SU-DHL-6 (cell line): ENCODE results near the gene TBATA.

Source experiments
- H2AFZ ChIP-seq: fragments of 200-600 bp; sonication (generic); 2 replicates; pipeline ENCODE4 v1.6.1; 2014; ENCODE audit warnings: low read depth, mild to moderate bottlenecking, moderate library complexity, mixed read lengths, antibody characterized with exemption, low read length; ENCODE audit not compliant: severe bottlenecking
- H3F3A ChIP-seq: fragments of 200-600 bp; shearing (Covaris generic); 2 replicates; pipeline ENCODE4 v1.6.0; 2016; ENCODE audit warnings: antibody characterized with exemption, mild to moderate bottlenecking; ENCODE audit not compliant: insufficient read depth
- H3K27ac ChIP-seq: fragments of 200-600 bp; sonication (generic); 2 replicates; pipeline ENCODE4 v1.5.1; 2016; ENCODE audit warnings: low read depth, mild to moderate bottlenecking, low read length, moderate library complexity, mixed read lengths
- H3K27me3 ChIP-seq: fragments of 200-600 bp; sonication (generic), shearing (Covaris generic); 2 replicates; pipeline ENCODE4 v1.6.0; 2014; ENCODE audit warnings: mild to moderate bottlenecking, low read length
- H3K36me3 ChIP-seq: fragments of 200-600 bp; sonication (generic); 2 replicates; pipeline ENCODE4 v1.6.1; 2014; ENCODE audit warnings: mild to moderate bottlenecking, low read length, mixed read lengths
- H3K4me2 ChIP-seq: fragments of 300-600, 200-600 bp; shearing (Covaris generic), sonication (generic); 2 replicates; pipeline ENCODE4 v1.6.0; 2014; ENCODE audit warnings: low read length, low read depth, mild to moderate bottlenecking; ENCODE audit not compliant: poor library complexity, severe bottlenecking
- H3K4me3 ChIP-seq: fragments of 200-600 bp; sonication (generic); 2 replicates; pipeline ENCODE4 v1.5.1; 2014; ENCODE audit warnings: antibody characterized with exemption, low read length, mild to moderate bottlenecking, mixed read lengths; ENCODE audit not compliant: insufficient read depth, poor library complexity, severe bottlenecking
- H3K79me2 ChIP-seq: fragments of 200-600 bp; sonication (generic); 2 replicates; pipeline ENCODE4 v1.6.1; 2014; ENCODE audit warnings: mild to moderate bottlenecking, low read length, moderate library complexity; ENCODE audit not compliant: insufficient read depth
- H3K9ac ChIP-seq: fragments of 200-600 bp; sonication (generic); 2 replicates; pipeline ENCODE4 v1.7.0; 2014; ENCODE audit warnings: mild to moderate bottlenecking, low read length
- H3K9me2 ChIP-seq: fragments of 200-600 bp; sonication (generic); replicated peaks from 2 replicates; pipeline ENCODE4 v1.6.1; 2014; ENCODE audit warnings: low read length; ENCODE audit not compliant: insufficient read depth
- H3K9me3 ChIP-seq: fragments of 200-600 bp; sonication (generic); 2 replicates; pipeline ENCODE4 v1.6.1; 2014; ENCODE audit warnings: low read length, mixed read lengths; ENCODE audit not compliant: insufficient read depth
- H4K20me1 ChIP-seq: fragments of 200-600 bp; sonication (generic); 2 replicates; pipeline ENCODE4 v1.6.1; 2014; ENCODE audit warnings: low read depth, mild to moderate bottlenecking, antibody characterized with exemption, low read length, moderate library complexity, mixed read lengths
- CTCF ChIP-seq: fragments of 200-600 bp; sonication (generic); IDR thresholded peaks from one replicate; pipeline ENCODE4 v1.5.1; 2017; ENCODE audit warnings: antibody characterized with exemption, mild to moderate bottlenecking, low read length, moderate library complexity; ENCODE audit not compliant: insufficient read depth, poor library complexity, severe bottlenecking
- EZH2phosphoT487 ChIP-seq: fragments of 200-600 bp; sonication (generic), shearing (Covaris generic); conservative IDR thresholded peaks from 2 replicates; pipeline ENCODE4 v1.6.1; 2018; ENCODE audit warnings: mild to moderate bottlenecking, antibody characterized with exemption, low read length, moderate library complexity, mixed read lengths

TBATA gene

GRCh38 chr10:70777063-70777875 lies 7.9 kb downstream of the TBATA start:
- Histone ChIP-seq H3K4me2 (no peak overlapping the region), H3K27me3 (no peaks in the 10 kb centered on the region), H3K27ac (no peak overlapping the region), H3K9ac (no peak overlapping the region), H3K4me3 (no peak overlapping the region), H3K9me3 (no peaks in the 10 kb centered on the region), H3F3A (no peaks in the 10 kb centered on the region), H3K36me3 (no peaks in the 10 kb centered on the region), H3K9me2 (no peaks in the 10 kb centered on the region), H4K20me1 (no peaks in the 10 kb centered on the region), H3K79me2 (no peaks in the 10 kb centered on the region), H2AFZ (no peak overlapping the region)
- TF ChIP-seq EZH2phosphoT487 (no peak), CTCF (no peak)

GRCh38 chr10:70776455-70777005 lies 8.6 kb downstream of the TBATA start:
- no peak overlapping the region for H3K9ac ChIP-seq
- TF ChIP-seq EZH2phosphoT487 = no peak
- TF ChIP-seq CTCF = no peak
- H2AFZ ChIP-seq = no peak overlapping the region
- no peaks in the 10 kb centered on the region for H3K36me3 ChIP-seq
- H3K9me2 ChIP-seq = no peaks in the 10 kb centered on the region
- H3K4me3 ChIP-seq = no peak overlapping the region
- H3K27ac ChIP-seq = no peak overlapping the region
- H4K20me1 ChIP-seq = no peaks in the 10 kb centered on the region
- H3K4me2 ChIP-seq = no peak overlapping the region
- no peaks in the 10 kb centered on the region; the same call in 1 of the 2 replicates for H3K27me3 ChIP-seq
- H3F3A ChIP-seq = no peaks in the 10 kb centered on the region
- H3K79me2 ChIP-seq = no peaks in the 10 kb centered on the region
- no peaks in the 10 kb centered on the region for H3K9me3 ChIP-seq

- H3F3A ChIP-seq = no peaks in the 10 kb centered on the region
- H3K9ac ChIP-seq = no peak overlapping the region
- no peak overlapping the region for H3K4me3 ChIP-seq
- no peaks in the 10 kb centered on the region for H3K36me3 ChIP-seq
- H3K4me2 ChIP-seq = no peak overlapping the region
- H3K9me3 ChIP-seq = no peaks in the 10 kb centered on the region
- no peaks in the 10 kb centered on the region for H3K79me2 ChIP-seq
- no peaks in the 10 kb centered on the region; the same call in 1 of the 2 replicates for H3K27me3 ChIP-seq
- H3K9me2 ChIP-seq = no peaks in the 10 kb centered on the region
- TF ChIP-seq EZH2phosphoT487 = no peak
- no peak for TF ChIP-seq CTCF
- H3K27ac ChIP-seq = no peak overlapping the region
- H4K20me1 ChIP-seq = no peaks in the 10 kb centered on the region
- no peak overlapping the region for H2AFZ ChIP-seq
Measured at GRCh38 chr10:70775679-70776454, 9.3 kb downstream of the TBATA start.
